H9 (cell line): Measurements from ENCODE around the gene CALML5. TPM values are rescaled to one million over a fixed set of nuclear protein-coding genes. Genes with fewer than 3 reads are reported as not detected.

Experiments used
- DNase-seq: peaks from one replicate; pipeline ENCODE4 v3.0.0-alpha.2; 2017
- H2AFZ ChIP-seq: one replicate; pipeline ENCODE4 v1.6.1; 2013; ENCODE audit warnings: mild to moderate bottlenecking, low read length, control low read depth, moderate library complexity
- H2AK5ac ChIP-seq: 2 replicates; pipeline ENCODE4 v1.6.1; 2013; ENCODE audit warnings: low read length, control low read depth, mixed read lengths; ENCODE audit not compliant: insufficient read length
- H2BK120ac ChIP-seq: one replicate; pipeline ENCODE4 v1.6.1; 2013; ENCODE audit warnings: low read depth, mild to moderate bottlenecking, low read length, control low read depth, inconsistent platforms; ENCODE audit not compliant: poor library complexity, severe bottlenecking
- H2BK12ac ChIP-seq: 2 replicates; pipeline ENCODE4 v1.6.1; 2013; ENCODE audit warnings: low read length, control low read depth, mixed read lengths, low read depth; ENCODE audit not compliant: insufficient read length
- H2BK15ac ChIP-seq: 2 replicates; pipeline ENCODE4 v1.6.1; 2013; ENCODE audit warnings: low read depth, low read length, control low read depth
- H2BK20ac ChIP-seq: one replicate; pipeline ENCODE4 v1.6.1; 2013; ENCODE audit warnings: low read depth, mild to moderate bottlenecking, low read length, control low read depth, inconsistent platforms; ENCODE audit not compliant: poor library complexity, severe bottlenecking
- H2BK5ac ChIP-seq: 2 replicates; pipeline ENCODE4 v1.6.1; 2013; ENCODE audit warnings: low read length, control low read depth, mixed read lengths; ENCODE audit not compliant: insufficient read length
- H3K14ac ChIP-seq: 2 replicates; pipeline ENCODE4 v1.6.1; 2013; ENCODE audit warnings: low read length, control low read depth; ENCODE audit not compliant: insufficient read depth
- H3K18ac ChIP-seq: 2 replicates; pipeline ENCODE4 v1.6.1; 2013; ENCODE audit warnings: low read depth, mild to moderate bottlenecking, mixed read lengths, low read length, control low read depth; ENCODE audit not compliant: insufficient read length
- H3K23ac ChIP-seq: 2 replicates; pipeline ENCODE4 v1.6.1; 2013; ENCODE audit warnings: low read length, control low read depth, mixed read lengths, low read depth; ENCODE audit not compliant: insufficient read length
- H3K23me2 ChIP-seq: 2 replicates; pipeline ENCODE4 v1.6.1; 2013; ENCODE audit warnings: low read depth, mild to moderate bottlenecking, mixed read lengths, low read length, control low read depth; ENCODE audit not compliant: insufficient read length, poor library complexity, severe bottlenecking
- H3K27ac ChIP-seq: 2 replicates; pipeline ENCODE4 v1.5.1; 2013; ENCODE audit warnings: low read length, control low read depth, mixed read lengths, low read depth; ENCODE audit not compliant: insufficient read length
- H3K27me3 ChIP-seq: 2 replicates; pipeline ENCODE4 v1.6.1; 2013; ENCODE audit warnings: low read length, control low read depth, inconsistent platforms; ENCODE audit not compliant: insufficient read depth
- H3K4ac ChIP-seq: 2 replicates; pipeline ENCODE4 v1.6.1; 2013; ENCODE audit warnings: low read depth, mild to moderate bottlenecking, control low read depth, inconsistent platforms, low read length, moderate library complexity
- H3K4me1 ChIP-seq: 2 replicates; pipeline ENCODE4 v1.6.1; 2013; ENCODE audit warnings: low read length, control low read depth, inconsistent platforms; ENCODE audit not compliant: insufficient read depth
- H3K4me2 ChIP-seq: 2 replicates; pipeline ENCODE4 v1.6.1; 2013; ENCODE audit warnings: low read length, control low read depth, mixed read lengths; ENCODE audit not compliant: insufficient read length, insufficient read depth
- H3K56ac ChIP-seq: 2 replicates; pipeline ENCODE4 v1.6.1; 2013; ENCODE audit warnings: low read depth, mild to moderate bottlenecking, mixed read lengths, low read length, control low read depth; ENCODE audit not compliant: insufficient read length
- H3K79me1 ChIP-seq: 2 replicates; pipeline ENCODE4 v1.6.1; 2013; ENCODE audit warnings: low read depth, mild to moderate bottlenecking, moderate library complexity, low read length, control low read depth, inconsistent platforms; ENCODE audit not compliant: insufficient read depth, poor library complexity, severe bottlenecking
- H3K79me2 ChIP-seq: 2 replicates; pipeline ENCODE4 v1.6.1; 2013; ENCODE audit warnings: low read length, control low read depth, inconsistent platforms; ENCODE audit not compliant: insufficient read depth
- H3K9ac ChIP-seq: 2 replicates; pipeline ENCODE4 v1.6.1; 2013; ENCODE audit warnings: low read length, control low read depth, mixed read lengths; ENCODE audit not compliant: insufficient read length; ENCODE audit errors: extremely low read depth
- H3K9me3 ChIP-seq: one replicate; pipeline ENCODE4 v1.6.1; 2013; ENCODE audit warnings: low read depth, low read length, inconsistent platforms; ENCODE audit not compliant: control insufficient read depth
- H3T11ph ChIP-seq: one replicate; pipeline ENCODE4 v1.6.1; 2013; ENCODE audit warnings: mild to moderate bottlenecking, low read length, control low read depth, inconsistent platforms
- H4K20me1 ChIP-seq: one replicate; pipeline ENCODE4 v1.6.1; 2013; ENCODE audit not compliant: control insufficient read depth, insufficient read length, insufficient read depth
- H4K5ac ChIP-seq: 2 replicates; pipeline ENCODE4 v1.6.1; 2013; ENCODE audit warnings: low read depth, mild to moderate bottlenecking, mixed read lengths, low read length, control low read depth; ENCODE audit not compliant: insufficient read length
- H4K8ac ChIP-seq: replicated peaks from 2 replicates; pipeline ENCODE4 v1.6.1; 2013; ENCODE audit warnings: low read length, control low read depth, mixed read lengths, low read depth; ENCODE audit not compliant: insufficient read length
- H4K91ac ChIP-seq: 2 replicates; pipeline ENCODE4 v1.6.1; 2013; ENCODE audit warnings: low read depth, mild to moderate bottlenecking, moderate library complexity, mixed read lengths, low read length, control low read depth; ENCODE audit not compliant: insufficient read length
- H3K27ac Mint-ChIP-seq, 3 experiments: 2 replicates in 2 of 3; 3 replicates in 1 of 3; pipeline ENCODE4 v1.8.0; 2020 to 2021; ENCODE audit warnings: mixed read lengths in 3 of 3, mild to moderate bottlenecking in 1 of 3, moderate library complexity in 1 of 3
- H3K27me3 Mint-ChIP-seq: 2 replicates; pipeline ENCODE4 v1.8.0; 2021; ENCODE audit warnings: low read depth, mild to moderate bottlenecking, moderate library complexity, mixed read lengths
- H3K36me3 Mint-ChIP-seq, 3 experiments: 2 replicates in 2 of 3; 3 replicates in 1 of 3; pipeline ENCODE4 v1.8.0; 2020 to 2021; ENCODE audit warnings: low read depth in 3 of 3, mixed read lengths in 3 of 3; ENCODE audit not compliant: insufficient read depth in 1 of 3
- H3K4me1 Mint-ChIP-seq, 2 experiments: 2 replicates each; pipeline ENCODE4 v1.8.0; 2020; ENCODE audit warnings: mixed read lengths in 2 of 2
- H3K4me3 Mint-ChIP-seq, 2 experiments: 2 replicates in 1 of 2; 3 replicates in 1 of 2; pipeline ENCODE4 v1.8.0; 2020 to 2021; ENCODE audit warnings: mild to moderate bottlenecking in 2 of 2, mixed read lengths in 2 of 2, moderate library complexity in 1 of 2
- H3K9me3 Mint-ChIP-seq, 2 experiments: 2 replicates in 1 of 2; 3 replicates in 1 of 2; pipeline ENCODE4 v1.8.0; 2020; ENCODE audit warnings: mild to moderate bottlenecking in 2 of 2, mixed read lengths in 2 of 2, moderate library complexity in 1 of 2
- CTCF ChIP-seq: fragments of 200-600 bp; sonication (generic); conservative IDR thresholded peaks from 3 replicates; pipeline ENCODE4 v1.8.0; 2021; ENCODE audit warnings: antibody characterized with exemption, mild to moderate bottlenecking
- WGBS: extraction: QIAGEN DNeasy Blood & Tissue Kit; methylation state at CpG from one replicate; pipeline ENCODE4 v1.1.7; 2013; ENCODE audit warnings: missing lambda C conversion rate, low lambda C conversion rate, mixed read lengths; ENCODE audit not compliant: insufficient read length; ENCODE audit errors: extremely low coverage; 5-methylcytosine and 5-hydroxymethylcytosine counted together
- total RNA-seq: library from RNA; stranded (reverse); gene quantifications from 2 replicates; pipeline ENCODE4 v1.2.1, GENCODE V29; 2021

The CALML5 gene
- total RNA-seq, 1 experiment from 2014 or later = not detected

- Histone ChIP-seq H2BK5ac (no peak overlapping the region), H3K4ac (no peak overlapping the region), H2BK20ac (no peak overlapping the region), H3T11ph (no peak overlapping the region), H4K5ac (no peak overlapping the region), H2AFZ (no peak overlapping the region), H4K20me1 (no peaks in the 10 kb centered on the region), H4K91ac (no peak overlapping the region), H2BK120ac (no peak overlapping the region), H3K4me1 (peaks cover 2% of the 10 kb centered on the region; the same call in 1 of the 2 replicates), H3K79me2 (no peaks in the 10 kb centered on the region), H3K4me2 (no peak overlapping the region), H3K27me3 (no peaks in the 10 kb centered on the region), H3K9me3 (peaks cover 7% of the 10 kb centered on the region), H2BK12ac (no peak overlapping the region), H3K14ac (no peak overlapping the region), H2AK5ac (no peak overlapping the region), H3K9ac (no peak overlapping the region), H3K23ac (no peak overlapping the region), H2BK15ac (no peak overlapping the region), H3K18ac (no peak overlapping the region), H3K79me1 (no peaks in the 10 kb centered on the region), H4K8ac (no peak overlapping the region), H3K56ac (no peak overlapping the region), H3K23me2 (no peaks in the 10 kb centered on the region), H3K27ac (no peak overlapping the region)
- no peak overlapping the region for H3K4me3 Mint-ChIP-seq
- H3K27ac Mint-ChIP-seq = no peak overlapping the region
- no peak for DNase-seq
- no peak for TF ChIP-seq CTCF
- H3K9me3 Mint-ChIP-seq = peaks cover 53 to 57% of the 10 kb centered on the region in 2 experiments
- peaks cover 22 to 69% (median 32%) of the 10 kb centered on the region in 3 experiments for H3K36me3 Mint-ChIP-seq
- H3K27me3 Mint-ChIP-seq = peaks cover 23% of the 10 kb centered on the region
- WGBS = no CpG with 5 or more reads among the region's 8 CpGs
- H3K4me1 Mint-ChIP-seq = peaks cover 36 to 59% of the 10 kb centered on the region in 2 experiments
Observed at GRCh38 chr10:5468262-5469106, 30.9 kb downstream of the CALML5 start.
